ENCODE measurements around the gene ADAM15. TPM values are rescaled to one million over a fixed set of nuclear protein-coding genes. Genes with fewer than 3 reads are reported as not detected.

ADAM15 gene
- polyA plus RNA-seq, 1 of the 3 experiments (the other 2 are of a cell fraction), result 60.1 TPM

DNA sequence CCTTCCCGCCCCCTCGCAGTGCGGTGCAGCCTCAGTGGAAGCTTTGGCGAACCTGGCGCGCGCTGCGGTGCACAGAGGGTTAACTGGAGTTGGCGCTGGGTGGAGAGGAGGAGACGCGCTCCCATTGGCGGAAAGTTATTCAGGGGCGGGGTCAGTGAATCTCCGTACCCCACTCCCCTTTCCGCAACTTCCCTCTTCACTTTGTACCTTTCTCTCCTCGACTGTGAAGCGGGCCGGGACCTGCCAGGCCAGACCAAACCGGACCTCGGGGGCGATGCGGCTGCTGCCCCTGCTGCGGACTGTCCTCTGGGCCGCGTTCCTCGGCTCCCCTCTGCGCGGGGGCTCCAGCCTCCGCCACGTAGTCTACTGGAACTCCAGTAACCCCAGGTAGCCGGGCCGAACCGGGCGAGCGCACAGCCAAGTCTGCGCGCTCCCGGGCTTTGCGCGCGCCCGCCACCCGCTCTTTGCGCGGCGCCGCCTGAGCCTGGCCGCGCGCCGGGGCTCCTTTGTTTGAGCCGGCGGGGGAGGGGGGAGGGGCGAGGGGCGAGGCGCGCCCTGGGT is 12.5 kb downstream of the ADAM15 start, which contains the start of gene EFNA4:
TSS of gene EFNA4 (plus strand) at position 191 of the 561 bp plus-strand sequence. CDS start at position 275, 84 bp downstream.
- H3K27me3 ChIP-seq (ENCODE audit: insufficient read depth), result no peaks in the 10 kb centered on the region
- peak; percentile 95 for DNase-seq
- 0% methylated on average over 41 of the region's 57 CpGs for WGBS (ENCODE audit: low lambda C conversion rate)
- H3K4me1 ChIP-seq (ENCODE audit: control insufficient read depth in 1 of 2, insufficient read depth in 2 of 2, low read depth in 1 of 2, low read length in 1 of 2), result peaks cover 0 to 25% of the 10 kb centered on the region in 2 experiments; a peak in 2 of 4 replicates
- peaks cover 9% of the 10 kb centered on the region for H3F3A ChIP-seq (replicated peaks; ENCODE audit: insufficient read depth)
- no peaks in the 10 kb centered on the region for H3K9me2 ChIP-seq
- no peaks in the 10 kb centered on the region for H3K9me3 ChIP-seq
- peak within 1 kb of the TSS; percentile 83 for H2AFZ ChIP-seq (ENCODE audit: low read depth)
- peak within 1 kb of the TSS; percentile 88 for H3K4me2 ChIP-seq
- CTCF ChIA-PET, result interaction anchor here (0.9 to 29.9 kb wide), 7 partner anchors 14 to 102 kb away, joined by 3 to 573 read pairs (median 11); partner anchors contain the start of genes ADAM15, DCST1, DCST2 and EFNA3
- peaks cover 22% of the 10 kb centered on the region for H3K79me2 ChIP-seq (ENCODE audit: insufficient read depth)
- peak within 1 kb of the TSS; percentile 89 for H3K9ac ChIP-seq
- H3K4me3 ChIP-seq (ENCODE audit: low read depth in 2 of 2, low read length in 1 of 2), result peak within 1 kb of the TSS; percentile 79 to 92
- POLR2A ChIA-PET, result interaction anchor here (0.8 to 1.1 kb wide), 2 partner anchors 8 to 17 kb away, joined by 4 to 5 read pairs; no protein-coding TSS in a partner anchor
- peaks cover 0 to 4% of the 10 kb centered on the region in 2 experiments for H3K36me3 ChIP-seq (replicated peaks in 1 of 2; ENCODE audit: control insufficient read depth in 1 of 2, insufficient read depth in 2 of 2, low read length in 1 of 2)
- TF ChIP-seq, protein P1, sequence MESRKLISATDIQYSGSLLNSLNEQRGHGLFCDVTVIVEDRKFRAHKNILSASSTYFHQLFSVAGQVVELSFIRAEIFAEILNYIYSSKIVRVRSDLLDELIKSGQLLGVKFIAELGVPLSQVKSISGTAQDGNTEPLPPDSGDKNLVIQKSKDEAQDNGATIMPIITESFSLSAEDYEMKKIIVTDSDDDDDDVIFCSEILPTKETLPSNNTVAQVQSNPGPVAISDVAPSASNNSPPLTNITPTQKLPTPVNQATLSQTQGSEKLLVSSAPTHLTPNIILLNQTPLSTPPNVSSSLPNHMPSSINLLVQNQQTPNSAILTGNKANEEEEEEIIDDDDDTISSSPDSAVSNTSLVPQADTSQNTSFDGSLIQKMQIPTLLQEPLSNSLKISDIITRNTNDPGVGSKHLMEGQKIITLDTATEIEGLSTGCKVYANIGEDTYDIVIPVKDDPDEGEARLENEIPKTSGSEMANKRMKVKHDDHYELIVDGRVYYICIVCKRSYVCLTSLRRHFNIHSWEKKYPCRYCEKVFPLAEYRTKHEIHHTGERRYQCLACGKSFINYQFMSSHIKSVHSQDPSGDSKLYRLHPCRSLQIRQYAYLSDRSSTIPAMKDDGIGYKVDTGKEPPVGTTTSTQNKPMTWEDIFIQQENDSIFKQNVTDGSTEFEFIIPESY (IDR thresholded peaks at IDR 0.05; ENCODE audit: borderline replicate concordance, low read depth), result no peak
- TF ChIP-seq RXRA (IDR thresholded peaks at IDR 0.05; ENCODE audit: borderline replicate concordance, low read depth) (no peak), SIN3A (IDR thresholded peaks at IDR 0.05; ENCODE audit: borderline replicate concordance, low read depth, low read length) (no peak), JUND (IDR thresholded peaks at IDR 0.05) (no peak), TAF1 (IDR thresholded peaks at IDR 0.05; ENCODE audit: borderline replicate concordance, low read depth, low read length) (peak; percentile 82), FOSL2 (IDR thresholded peaks at IDR 0.05; ENCODE audit: borderline replicate concordance, low read depth) (no peak), TCF12 (IDR thresholded peaks at IDR 0.05) (no peak), RCOR1 (IDR thresholded peaks at IDR 0.05; ENCODE audit: low read length) (peak; percentile 89), POLR2AphosphoS5 (IDR thresholded peaks at IDR 0.05; ENCODE audit: low read depth, low read length) (peak; percentile 92), NFIC (IDR thresholded peaks at IDR 0.05; ENCODE audit: borderline replicate concordance) (0 out of 2 replicates have a peak, but pooled peaks have one; percentile 19)
- H3K27ac ChIP-seq (ENCODE audit: low read depth in 2 of 2, low read length in 1 of 2), result peak within 1 kb of the TSS; percentile 83 to 85
- H4K20me1 ChIP-seq (ENCODE audit: insufficient read depth), result no peaks in the 10 kb centered on the region

DNA sequence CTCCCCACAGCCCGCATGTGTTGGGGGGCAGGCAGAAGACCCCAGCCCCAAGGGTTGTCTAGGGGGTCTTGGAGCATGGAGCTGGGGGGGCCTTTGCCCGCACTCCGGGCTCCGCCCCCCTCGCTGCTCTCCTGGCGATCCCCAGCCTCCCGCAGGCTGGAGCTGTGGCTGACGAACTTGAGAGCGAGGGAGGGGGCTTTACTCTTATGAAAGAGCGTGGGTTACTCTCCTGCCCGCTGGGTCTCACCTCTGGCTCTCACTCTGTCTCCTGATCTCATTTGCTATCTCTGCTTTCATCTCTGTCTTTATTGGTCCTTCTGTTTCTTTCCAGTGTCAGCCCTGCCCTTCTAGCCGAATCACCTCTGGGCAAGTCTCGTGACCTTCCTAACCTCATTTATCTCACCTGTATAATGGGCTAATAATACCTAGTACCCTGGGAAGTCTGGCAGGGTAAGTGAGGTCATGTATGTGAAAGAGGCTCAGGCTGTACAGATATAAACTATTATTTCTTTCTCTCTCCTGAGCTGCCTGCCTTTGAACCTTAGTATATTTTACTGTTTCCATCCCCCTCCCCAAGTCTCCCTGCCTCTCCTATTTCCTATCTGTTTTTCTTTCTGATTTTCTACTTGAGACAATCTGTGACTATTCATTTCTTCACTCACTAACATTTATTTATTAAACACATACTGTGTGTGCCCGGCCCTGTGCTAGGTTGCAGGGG is 13.2 kb downstream of the ADAM15 start:
- no peaks in the 10 kb centered on the region for H3K9me2 ChIP-seq
- no peaks in the 10 kb centered on the region for H3K27me3 ChIP-seq (ENCODE audit: insufficient read depth)
- H3K79me2 ChIP-seq (ENCODE audit: insufficient read depth), result peaks cover 22% of the 10 kb centered on the region
- H3K9me3 ChIP-seq, result no peaks in the 10 kb centered on the region
- H3K4me1 ChIP-seq (ENCODE audit: control insufficient read depth in 1 of 2, insufficient read depth in 2 of 2, low read depth in 1 of 2, low read length in 1 of 2), result peaks cover 0 to 27% of the 10 kb centered on the region in 2 experiments; a peak in 2 of 4 replicates
- WGBS (ENCODE audit: low lambda C conversion rate), result 24% methylated on average over 6 of the region's 14 CpGs
- peaks cover 0 to 9% of the 10 kb centered on the region in 2 experiments for H3K36me3 ChIP-seq (replicated peaks in 1 of 2; ENCODE audit: control insufficient read depth in 1 of 2, insufficient read depth in 2 of 2, low read length in 1 of 2)
- H4K20me1 ChIP-seq (ENCODE audit: insufficient read depth), result no peaks in the 10 kb centered on the region
- POLR2A ChIA-PET, result interaction anchor here (1.0 to 1.1 kb wide), 3 partner anchors 15 to 96 kb away, joined by 3 to 5 read pairs (median 3); partner anchors contain the start of gene EFNA3
- H3F3A ChIP-seq (replicated peaks; ENCODE audit: insufficient read depth), result peaks cover 9% of the 10 kb centered on the region
- H2AFZ ChIP-seq (ENCODE audit: low read depth), result peak overlapping the region; percentile 83; the same call in 1 of the 2 replicates
- DNase-seq, result peak; percentile 83
- H3K9ac ChIP-seq, result peak overlapping the region; percentile 89
- peak overlapping the region; percentile 79 to 92 for H3K4me3 ChIP-seq (ENCODE audit: low read depth in 2 of 2, low read length in 1 of 2)
- peak overlapping the region; percentile 88 for H3K4me2 ChIP-seq
- H3K27ac ChIP-seq (ENCODE audit: low read depth in 2 of 2, low read length in 1 of 2), result peak overlapping the region; percentile 83 to 85
- CTCF ChIA-PET, result interaction anchor here (1.0 to 29.9 kb wide), 6 partner anchors 14 to 101 kb away, joined by 3 to 573 read pairs (median 24); partner anchors contain the start of genes ADAM15, DCST1, DCST2 and EFNA3
- TF ChIP-seq RCOR1 (IDR thresholded peaks at IDR 0.05; ENCODE audit: low read length) (0 out of 2 replicates have a peak, but pooled peaks have one; percentile 50), GATA2 (CRISPR knock-in tag; IDR thresholded peaks at IDR 0.05) (peak; percentile 23; the same call in 1 of the 2 replicates), RFX5 (IDR thresholded peaks at IDR 0.05; ENCODE audit: low read length) (no peak), SMC3 (IDR thresholded peaks at IDR 0.05; ENCODE audit: low read depth, low read length) (no peak)

Measured in SK-N-SH (cell line).